AG04449 (cell line): ENCODE data around the gene TTC27.

Experiments used
- CTCF ChIA-PET: fragments of 350-600 bp; formaldehyde crosslinking; extraction: SDS; loops from one replicate; lab custom pipeline; 2021; ENCODE audit warnings: antibody characterized with exemption; lab: Yijun Ruan, JAX
- POLR2A ChIA-PET: fragments of 400-600, 350-600 bp; formaldehyde crosslinking; extraction: SDS; loops from one replicate; lab custom pipeline; 2020; ENCODE audit warnings: antibody characterized with exemption, inconsistent platforms; lab: Yijun Ruan, JAX
- DNase-seq: peaks from one replicate; pipeline ENCODE4 v3.0.0-alpha.2; 2010; ENCODE audit warnings: low read depth, low spot score
- H3K4me3 ChIP-seq: 2 replicates; pipeline ENCODE4 v1.5.1; 2011; ENCODE audit warnings: low read depth, mild to moderate bottlenecking, control low read depth, low read length
- CTCF ChIP-seq: IDR thresholded peaks from one replicate; pipeline ENCODE4 v1.5.1; 2011; ENCODE audit warnings: mild to moderate bottlenecking, moderate library complexity, low read length, control low read depth, inconsistent platforms; ENCODE audit not compliant: insufficient read depth; ENCODE audit errors: missing control alignments

The TTC27 gene

GRCh38 chr2:32627814-32628579, at the start of gene TTC27:
TSS of gene TTC27 (plus strand) at chr2:32628050. CDS start at chr2:32628293, 243 bp downstream.
- ChIA-PET CTCF (interaction anchor here (1.1 to 1.2 kb wide), 2 partner anchors 9 to 12 kb away, joined by 3 read pairs; no protein-coding TSS in a partner anchor), POLR2A (no interaction called here)
- peak; percentile 68 for DNase-seq
- peak within 1 kb of the TSS; percentile 98 for H3K4me3 ChIP-seq
- no peak for TF ChIP-seq CTCF

- no peak for DNase-seq
- no peak overlapping the region for H3K4me3 ChIP-seq
- CTCF ChIA-PET: interaction anchor here (1.1 kb wide), 1 partner anchor 9 kb away, joined by 3 read pairs; no protein-coding TSS in a partner anchor
- no peak for TF ChIP-seq CTCF
- POLR2A ChIA-PET: no interaction called here
Measured at GRCh38 chr2:32591669-32592463, 36.0 kb upstream of the TTC27 start.

- no peak overlapping the region for H3K4me3 ChIP-seq
- ChIA-PET POLR2A (no interaction called here), CTCF (interaction anchor here (0.5 kb wide), 1 partner anchor 639 kb away, joined by 3 read pairs; no protein-coding TSS in a partner anchor)
- TF ChIP-seq CTCF: no peak
- no peak for DNase-seq
Measured at GRCh38 chr2:32594573-32594972, 33.3 kb upstream of the TTC27 start.

GRCh38 chr2:32611366-32611765, 16.5 kb upstream of the TTC27 start:
- no peak for DNase-seq
- no peak for TF ChIP-seq CTCF
- ChIA-PET POLR2A (no interaction called here), CTCF (interaction anchor here (1.4 kb wide), 1 partner anchor 20 kb away, joined by 3 read pairs; no protein-coding TSS in a partner anchor)
- no peak overlapping the region for H3K4me3 ChIP-seq

- no peak overlapping the region for H3K4me3 ChIP-seq
- POLR2A ChIA-PET: no interaction called here
- no peak for DNase-seq
- TF ChIP-seq CTCF: no peak
- CTCF ChIA-PET: interaction anchor here (1.4 kb wide), 1 partner anchor 19 kb away, joined by 3 read pairs; no protein-coding TSS in a partner anchor
Measured at GRCh38 chr2:32611771-32612170, 16.1 kb upstream of the TTC27 start.

GRCh38 chr2:32614084-32614483, 13.8 kb upstream of the TTC27 start:
- no peak overlapping the region for H3K4me3 ChIP-seq
- POLR2A ChIA-PET: no interaction called here
- DNase-seq: no peak
- CTCF ChIA-PET: interaction anchor here (1.1 kb wide), 1 partner anchor 19 kb away, joined by 4 read pairs; no protein-coding TSS in a partner anchor
- TF ChIP-seq CTCF: no peak
